ENCODE results near the gene CCL11.
A peak's percentile ranks its signal among the peaks of the same experiment; 100 is the strongest.
"Not testable (repeated sequence)": the region's sequence is repeated elsewhere in the genome, so short reads cannot be mapped to it uniquely, and the experiment has no call there.

CCL11 gene

DNA sequence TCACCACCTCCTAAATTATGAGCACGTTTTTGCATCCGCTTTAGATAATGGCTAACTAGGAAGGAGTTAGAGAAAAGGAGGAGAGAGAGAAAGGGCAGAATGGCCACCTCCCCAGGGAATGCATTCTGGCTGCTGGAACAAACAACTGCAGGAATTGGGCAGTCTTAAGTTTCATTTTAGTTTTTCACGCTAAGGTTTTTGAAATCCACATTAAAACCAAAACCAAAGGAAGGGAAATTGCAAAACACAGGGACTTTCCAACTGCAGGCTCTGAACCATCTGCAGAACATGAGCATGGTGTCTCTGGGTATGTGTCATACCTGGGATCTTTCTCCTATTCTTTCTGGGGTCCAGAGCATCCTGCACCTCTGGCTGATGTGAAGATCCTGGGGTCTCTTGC is 21.6 kb downstream of the CCL11 start:
- DNase-seq (ENCODE audit: low read depth in 3 of 3) = no peak

DNA sequence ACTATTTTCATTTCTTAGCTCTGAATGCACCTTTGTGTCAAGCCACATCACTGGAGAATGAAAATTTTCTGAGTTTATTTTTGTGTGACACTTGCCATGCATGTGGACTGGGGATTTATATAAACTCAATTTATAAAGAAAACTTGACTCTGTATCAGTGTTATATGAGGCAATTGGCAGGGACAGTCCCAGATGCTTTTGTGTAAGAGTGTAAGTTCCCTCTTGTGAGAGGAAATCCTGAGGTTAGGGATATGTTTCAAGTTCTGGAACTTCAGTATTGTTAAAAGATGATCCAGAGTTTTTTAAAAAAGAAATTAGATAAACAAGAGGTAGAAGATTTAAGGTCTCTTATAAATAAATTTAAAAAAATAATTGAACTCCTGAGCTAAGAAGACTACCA is 22.8 kb downstream of the CCL11 start:
- no peak for DNase-seq (ENCODE audit: low read depth in 3 of 3)

- no peak for DNase-seq (ENCODE audit: low read depth in 3 of 3)
Observed at GRCh38 chr17:34311291-34311690, 25.7 kb downstream of the CCL11 start.

DNA sequence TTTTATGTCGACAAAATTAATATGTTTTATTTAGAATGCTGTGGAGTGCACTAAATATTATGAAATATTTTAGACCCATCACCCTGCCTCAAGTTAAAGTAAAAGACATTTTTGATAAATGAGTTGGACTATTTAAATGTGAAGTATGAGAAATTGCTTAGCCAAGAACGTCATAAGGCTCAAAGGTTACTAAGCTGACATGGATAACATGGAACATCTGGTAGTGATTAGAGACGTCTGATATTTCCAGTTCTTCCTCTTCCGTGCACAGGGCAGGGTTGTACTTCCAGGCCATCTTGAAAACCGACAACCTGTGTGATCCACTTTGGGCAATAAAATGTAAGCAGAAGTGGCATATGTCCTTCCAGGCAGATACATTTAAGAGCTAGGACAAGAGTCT is 26.5 kb downstream of the CCL11 start:
- DNase-seq (ENCODE audit: low read depth in 3 of 3) = no peak

DNA sequence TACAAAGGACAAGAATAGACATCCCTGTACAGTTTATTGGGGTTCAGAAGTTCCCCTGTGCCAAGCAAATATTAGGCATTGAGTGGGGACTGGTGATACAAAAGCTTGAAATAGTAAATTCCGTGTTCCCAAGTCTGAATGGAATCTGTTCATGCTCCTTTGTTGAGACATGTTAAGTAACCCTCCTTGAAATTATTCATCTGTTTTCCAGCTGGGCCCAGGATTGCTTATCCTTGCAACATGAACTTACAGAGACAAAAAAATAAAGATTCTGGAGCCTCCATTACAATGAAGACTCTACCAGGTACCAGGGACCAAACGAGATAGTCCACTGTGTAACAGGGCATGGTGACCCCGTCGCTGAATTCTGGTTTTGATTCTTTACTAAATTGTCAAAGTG is 27.6 kb downstream of the CCL11 start:
- DNase-seq (ENCODE audit: low read depth in 3 of 3) = no peak

DNA sequence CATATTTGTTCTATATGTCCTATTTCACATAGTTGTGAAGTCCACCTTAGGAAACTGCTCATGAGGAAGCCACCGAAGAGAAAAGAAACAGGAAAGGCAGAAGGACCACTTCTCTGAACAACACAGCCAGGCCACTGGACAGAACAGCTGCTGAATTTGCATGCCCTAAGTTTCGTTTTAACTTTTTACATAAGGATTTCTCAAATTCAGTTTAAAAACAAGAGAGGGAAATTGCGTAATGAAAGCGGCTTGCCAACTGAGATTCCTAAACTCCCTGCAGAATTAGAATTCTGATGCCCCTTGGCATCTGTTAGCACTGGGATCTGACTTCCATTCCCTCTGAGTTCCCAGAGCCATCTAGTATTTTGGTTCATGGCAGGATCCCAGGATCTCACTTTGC is 28.7 kb downstream of the CCL11 start:
- no peak for DNase-seq (ENCODE audit: low read depth in 3 of 3)

GRCh38 chr17:34318474-34318873 is 32.9 kb downstream of the CCL11 start:
- peak in 1 of 3 donors; percentile 3 for DNase-seq (ENCODE audit: low read depth in 3 of 3)

- no peak for DNase-seq (ENCODE audit: low read depth in 3 of 3)
Observed at GRCh38 chr17:34319039-34319483, 33.5 kb downstream of the CCL11 start, which contains the start of gene CCL8. Gene CCL8, plus strand, starts transcription at chr17:34319435. Its CDS starts 67 bp downstream, at chr17:34319502.

DNA sequence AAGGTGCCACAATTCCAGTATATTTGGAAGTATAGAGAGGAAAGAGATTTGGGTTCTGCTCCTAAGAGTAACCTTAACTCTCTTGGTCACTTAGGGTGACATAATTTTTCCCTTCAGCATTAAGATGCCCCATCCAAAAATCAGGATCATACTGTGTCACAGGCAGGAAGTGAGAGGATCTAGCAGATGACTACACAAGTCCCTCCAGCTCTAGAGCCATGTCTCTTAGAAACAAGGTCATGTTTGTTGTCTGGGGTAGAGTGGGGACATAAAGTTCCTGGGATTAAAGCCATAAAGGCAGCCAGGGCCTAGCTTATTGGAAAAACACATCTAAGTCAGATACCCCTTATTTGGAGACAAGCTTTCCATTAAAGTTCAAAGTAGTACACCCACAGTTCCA is 36.4 kb downstream of the CCL11 start:
- DNase-seq (ENCODE audit: low read depth in 3 of 3) = no peak

DNA sequence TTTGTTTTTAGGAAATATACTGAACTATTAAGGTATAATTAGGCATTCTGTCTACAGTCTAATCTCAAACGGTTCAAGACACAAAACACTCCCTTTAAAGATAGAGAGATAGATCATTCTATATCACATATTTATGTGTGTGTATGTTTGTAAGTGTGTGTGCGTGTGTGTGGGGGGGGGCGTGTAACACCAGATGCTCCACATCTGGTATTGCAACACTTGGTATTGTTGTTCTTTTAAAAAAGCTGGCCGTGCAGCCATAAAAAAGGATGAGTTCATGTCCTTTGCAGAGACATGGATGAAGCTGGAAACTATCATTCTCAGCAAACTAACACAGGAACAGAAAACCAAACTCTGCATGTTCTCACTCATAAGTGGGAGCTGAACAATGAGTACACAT is 42.0 kb downstream of the CCL11 start:
- not testable (repeated sequence) for DNase-seq (ENCODE audit: low read depth in 3 of 3)

DNA sequence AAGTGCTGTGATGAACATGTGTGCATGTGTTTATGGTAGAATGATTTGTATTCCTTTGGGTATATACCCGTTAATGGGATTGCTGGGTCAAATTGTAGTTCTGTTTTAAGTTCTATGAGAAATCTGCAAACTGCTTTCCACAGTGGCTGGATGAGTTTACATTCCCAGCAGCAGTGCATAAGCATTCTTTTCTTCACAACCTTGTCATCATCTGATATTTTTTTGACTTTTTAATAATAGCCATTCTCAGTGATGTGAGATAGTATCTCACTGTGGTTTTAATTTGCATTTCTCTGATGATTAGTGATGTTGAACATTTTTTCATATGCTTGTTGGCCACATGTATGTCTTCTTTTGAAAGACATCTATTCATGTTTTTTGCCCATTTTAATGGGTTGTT is 52.2 kb downstream of the CCL11 start:
- DNase-seq (ENCODE audit: low read depth in 3 of 3) = no peak

Data from stimulated activated CD4-positive, alpha-beta T cell treated with anti-CD3 and anti-CD28 coated beads, TNF-alpha, amount 100 ng/mL, for 48 hours (primary cell).